ENCODE data around the gene CCS. TPM values are rescaled to one million over a fixed set of nuclear protein-coding genes. Genes with fewer than 3 reads are reported as not detected.
"Not testable (repeated sequence)": the region's sequence is repeated elsewhere in the genome, so short reads cannot be mapped to it uniquely, and the experiment has no call there.

Gene CCS
- total RNA-seq (10 to 100 TPM; 23.1 to 23.4 TPM), total RNA-seq (18.7 to 27.2 reads per million in 2 donors)

GRCh38 chr11:66592457-66593302 is at the start of gene CCS, which contains the start of gene CCDC87:
Gene CCS, plus strand, starts transcription at chr11:66593185. Its CDS starts 77 bp downstream, at chr11:66593262.
Gene CCDC87, minus strand, starts transcription at chr11:66593063. Its CDS starts 48 bp downstream, at chr11:66593015.
- Mint-ChIP-seq H3K36me3 (ENCODE audit: low read depth) (peaks cover 2% of the 10 kb centered on the region), H3K27me3 (no peaks in the 10 kb centered on the region), H3K27ac (peak within 1 kb of the TSS; percentile 100), H3K4me3 (peak within 1 kb of the TSS; percentile 100), H3K4me1 (peaks cover 24% of the 10 kb centered on the region)
- DNase-seq (peak; percentile 98 to 100 (median 99)), ATAC-seq (peak; percentile 97)
- no peaks in the 10 kb centered on the region for H3K9me3 ChIP-seq (ENCODE audit: control insufficient read depth, low read length, poor library complexity, severe bottlenecking)

- H3K36me3 Mint-ChIP-seq (ENCODE audit: low read depth), result peaks cover 14% of the 10 kb centered on the region
- H3K9me3 ChIP-seq (ENCODE audit: control insufficient read depth, low read length, poor library complexity, severe bottlenecking), result no peaks in the 10 kb centered on the region
- peak; percentile 73 for ATAC-seq
- H3K27ac Mint-ChIP-seq, result peak overlapping the region; percentile 95
- peak; percentile 43 to 50 (median 47) for DNase-seq
- H3K27me3 Mint-ChIP-seq, result no peaks in the 10 kb centered on the region
- H3K4me1 Mint-ChIP-seq, result peaks cover 33% of the 10 kb centered on the region
- peak overlapping the region; percentile 94 for H3K4me3 Mint-ChIP-seq
Observed at GRCh38 chr11:66543263-66544107, 49.5 kb upstream of the CCS start.

- Mint-ChIP-seq H3K4me3 (peak overlapping the region; percentile 93), H3K36me3 (ENCODE audit: low read depth) (peaks cover 14% of the 10 kb centered on the region), H3K4me1 (peaks cover 38% of the 10 kb centered on the region), H3K27ac (peak overlapping the region; percentile 95)
- H3K9me3 ChIP-seq (ENCODE audit: control insufficient read depth, low read length, poor library complexity, severe bottlenecking); ATAC-seq; H3K27me3 Mint-ChIP-seq; DNase-seq: not testable (repeated sequence)
Observed at GRCh38 chr11:66544952-66545351, 48.0 kb upstream of the CCS start.

- Mint-ChIP-seq H3K27ac (peak within 1 kb of the TSS; percentile 95), H3K36me3 (ENCODE audit: low read depth) (peaks cover 14% of the 10 kb centered on the region), H3K4me1 (peaks cover 38% of the 10 kb centered on the region), H3K27me3 (peaks cover 6% of the 10 kb centered on the region), H3K4me3 (peak within 1 kb of the TSS; percentile 93)
- DNase-seq, result peak; percentile 75 to 84 (median 81)
- H3K9me3 ChIP-seq (ENCODE audit: control insufficient read depth, low read length, poor library complexity, severe bottlenecking), result no peaks in the 10 kb centered on the region
- peak; percentile 86 for ATAC-seq
Observed at GRCh38 chr11:66545701-66546367, 47.2 kb upstream of the CCS start, which contains the start of gene ZDHHC24. Gene ZDHHC24, minus strand, starts transcription at chr11:66546048. Its CDS starts 45 bp downstream, at chr11:66546003.

- H3K4me3 Mint-ChIP-seq, result peak within 1 kb of the TSS; percentile 93
- peaks cover 38% of the 10 kb centered on the region for H3K4me1 Mint-ChIP-seq
- ATAC-seq (no peak), DNase-seq (peak in 1 of 3 donors; percentile 14)
- H3K27ac Mint-ChIP-seq, result peak within 1 kb of the TSS; percentile 95
- no peaks in the 10 kb centered on the region for H3K9me3 ChIP-seq (ENCODE audit: control insufficient read depth, low read length, poor library complexity, severe bottlenecking)
- peaks cover 12% of the 10 kb centered on the region for H3K36me3 Mint-ChIP-seq (ENCODE audit: low read depth)
- H3K27me3 Mint-ChIP-seq, result peaks cover 6% of the 10 kb centered on the region
Observed at GRCh38 chr11:66546368-66546965, 46.5 kb upstream of the CCS start, which contains the start of gene ACTN3. Gene ACTN3, plus strand, starts transcription at chr11:66546903. Its CDS starts 35 bp downstream, at chr11:66546938.

- Mint-ChIP-seq H3K27ac (peak overlapping the region; percentile 88), H3K4me1 (peaks cover 32% of the 10 kb centered on the region), H3K4me3 (peak overlapping the region; percentile 93), H3K27me3 (peaks cover 6% of the 10 kb centered on the region), H3K36me3 (ENCODE audit: low read depth) (peaks cover 8% of the 10 kb centered on the region)
- no peak for DNase-seq
- H3K9me3 ChIP-seq (ENCODE audit: control insufficient read depth, low read length, poor library complexity, severe bottlenecking), result no peaks in the 10 kb centered on the region
- no peak for ATAC-seq
Observed at GRCh38 chr11:66546966-66547661, 45.9 kb upstream of the CCS start.

GRCh38 chr11:66547662-66548009 is 45.3 kb upstream of the CCS start:
- Mint-ChIP-seq H3K4me3 (no peak overlapping the region), H3K27me3 (peaks cover 6% of the 10 kb centered on the region), H3K4me1 (peaks cover 27% of the 10 kb centered on the region), H3K36me3 (ENCODE audit: low read depth) (peaks cover 3% of the 10 kb centered on the region), H3K27ac (no peak overlapping the region)
- ATAC-seq, result no peak
- H3K9me3 ChIP-seq (ENCODE audit: control insufficient read depth, low read length, poor library complexity, severe bottlenecking), result no peaks in the 10 kb centered on the region
- DNase-seq, result no peak

GRCh38 chr11:66548041-66548440 is 44.9 kb upstream of the CCS start:
- Mint-ChIP-seq H3K36me3 (ENCODE audit: low read depth) (no peaks in the 10 kb centered on the region), H3K27ac (no peak overlapping the region), H3K27me3 (peaks cover 6% of the 10 kb centered on the region), H3K4me3 (no peak overlapping the region), H3K4me1 (peaks cover 26% of the 10 kb centered on the region)
- H3K9me3 ChIP-seq (ENCODE audit: control insufficient read depth, low read length, poor library complexity, severe bottlenecking), result no peaks in the 10 kb centered on the region
- ATAC-seq (no peak), DNase-seq (no peak)

GRCh38 chr11:66548774-66549630 is 44.0 kb upstream of the CCS start:
- H3K9me3 ChIP-seq (ENCODE audit: control insufficient read depth, low read length, poor library complexity, severe bottlenecking), result no peaks in the 10 kb centered on the region
- peak overlapping the region; percentile 88 for H3K27ac Mint-ChIP-seq
- H3K4me3 Mint-ChIP-seq, result peak overlapping the region; percentile 28
- peaks cover 6% of the 10 kb centered on the region for H3K27me3 Mint-ChIP-seq
- no peaks in the 10 kb centered on the region for H3K36me3 Mint-ChIP-seq (ENCODE audit: low read depth)
- no peak for ATAC-seq
- no peak for DNase-seq
- peaks cover 16% of the 10 kb centered on the region for H3K4me1 Mint-ChIP-seq

- ATAC-seq, result no peak
- H3K9me3 ChIP-seq (ENCODE audit: control insufficient read depth, low read length, poor library complexity, severe bottlenecking), result no peaks in the 10 kb centered on the region
- Mint-ChIP-seq H3K4me1 (peaks cover 12% of the 10 kb centered on the region), H3K4me3 (no peak overlapping the region), H3K36me3 (ENCODE audit: low read depth) (no peaks in the 10 kb centered on the region), H3K27me3 (peaks cover 6% of the 10 kb centered on the region), H3K27ac (no peak overlapping the region)
- no peak for DNase-seq
Observed at GRCh38 chr11:66549696-66550095, 43.3 kb upstream of the CCS start.

GRCh38 chr11:66550887-66551286 is 42.1 kb upstream of the CCS start:
- ATAC-seq, result no peak
- peaks cover 8% of the 10 kb centered on the region for H3K4me1 Mint-ChIP-seq
- no peaks in the 10 kb centered on the region for H3K9me3 ChIP-seq (ENCODE audit: control insufficient read depth, low read length, poor library complexity, severe bottlenecking)
- no peak overlapping the region for H3K27ac Mint-ChIP-seq
- no peaks in the 10 kb centered on the region for H3K36me3 Mint-ChIP-seq (ENCODE audit: low read depth)
- no peak overlapping the region for H3K4me3 Mint-ChIP-seq
- DNase-seq, result no peak
- peaks cover 6% of the 10 kb centered on the region for H3K27me3 Mint-ChIP-seq

Measured in T-helper 17 cell (primary cell).